ENCODE results near the gene DLX5. TPM values are rescaled to one million over a fixed set of nuclear protein-coding genes. Genes with fewer than 3 reads are reported as not detected.
"Not testable (repeated sequence)": the region's sequence is repeated elsewhere in the genome, so short reads cannot be mapped to it uniquely, and the experiment has no call there.

The DLX5 gene
- total and polyA plus RNA-seq, 9 of the 15 experiments (the other 6 are each of a cell fraction or from before 2014, with no cell fraction given): not detected

- TF ChIP-seq ARID4B (CRISPR knock-in tag; IDR thresholded peaks at IDR 0.05): no peak
- TF ChIP-seq ARID1B (IDR thresholded peaks at IDR 0.05): no peak
Observed at GRCh38 chr7:97024209-97025129, at the start of gene DLX5 (continued).

GRCh38 chr7:97072025-97072424, 47.4 kb upstream of the DLX5 start:
- BruUV-seq (replicated peaks); H4K20me1 ChIP-seq (replicated peaks; ENCODE audit: control insufficient read depth, insufficient read depth, low read length); H3K4me3 ChIP-seq; H3K36me3 ChIP-seq (ENCODE audit: control insufficient read depth, insufficient read depth, low read length); H3K4me1 ChIP-seq (replicated peaks in 1 of 2; ENCODE audit: control insufficient read depth in 2 of 2, insufficient read depth in 2 of 2, low read length in 2 of 2); DNase-seq (ENCODE audit: extremely low read depth in 1 of 4, low spot score in 3 of 4); H2AFZ ChIP-seq (ENCODE audit: low read depth, low read length); H3K27me3 ChIP-seq (ENCODE audit: control insufficient read depth in 2 of 2, insufficient read depth in 2 of 2, low read length in 2 of 2); intact Hi-C loops (cut with micrococcal nuclease); H3K27ac ChIP-seq (ENCODE audit: extremely low read depth, low read depth, low read length); H3K79me2 ChIP-seq (ENCODE audit: control insufficient read depth, insufficient read depth, low read length); H3K4me2 ChIP-seq (ENCODE audit: insufficient read depth, low read length); FAIRE-seq; H3K9ac ChIP-seq (ENCODE audit: insufficient read depth in 1 of 2, low read depth in 2 of 2, low read length in 2 of 2); POLR2A ChIA-PET; H3K9me1 ChIP-seq (ENCODE audit: control insufficient read depth, insufficient read depth, low read length); H3K9me3 ChIP-seq (replicated peaks; ENCODE audit: control insufficient read depth, insufficient read depth, low read depth, low read length); ATAC-seq; in situ Hi-C loops (cut with MboI): not testable (repeated sequence)
- CTCF ChIA-PET (ENCODE audit: low intra/inter-chr PET ratio): interaction anchor here (0.7 kb wide), 1 partner anchor 376 kb away, joined by 3 read pairs; no protein-coding TSS in a partner anchor
- 0% methylated on average over 2 of the region's 2 CpGs for WGBS (ENCODE audit: insufficient coverage, low coverage, missing lambda C conversion rate)

Data from K562 (cell line).